ENCODE data around the gene CD48. TPM values are rescaled to one million over a fixed set of nuclear protein-coding genes. Genes with fewer than 3 reads are reported as not detected.

CD48 gene
- not detected in 2 replicates for total RNA-seq

GRCh38 chr1:160711602-160712311 is at the start of gene CD48:
TSS of gene CD48 (minus strand) at chr1:160711822. CDS start at chr1:160711763, 59 bp downstream.

GRCh38 chr1:160739098-160739511 is 27.5 kb upstream of the CD48 start, which contains the start of gene SLAMF7:
TSS of gene SLAMF7 (plus strand) at chr1:160739247. CDS start at chr1:160739302, 55 bp downstream.

GRCh38 chr1:160646711-160647328 is 64.8 kb downstream of the CD48 start, which contains the start of gene SLAMF1:
TSS of gene SLAMF1 (minus strand) at chr1:160647044. CDS start at chr1:160646945, 99 bp downstream.

Other genes starting within 250 kb of the CD48 start
- not detected in 2 replicates for gene SLAMF6, start 188.6 kb downstream of the CD48 start, total RNA-seq
- not detected in 2 replicates for gene CD84, start 132.3 kb downstream of the CD48 start, total RNA-seq
- not detected in 2 replicates for gene SLAMF1, start 64.8 kb downstream of the CD48 start, total RNA-seq
- gene SLAMF7, start 27.4 kb upstream of the CD48 start, total RNA-seq = not detected in 2 replicates
- not detected in 2 replicates for gene LY9, start 84.4 kb upstream of the CD48 start, total RNA-seq
- not detected in 2 replicates for gene CD244, start 151.1 kb upstream of the CD48 start, total RNA-seq
- not detected in 2 replicates for gene ITLN1, start 173.4 kb upstream of the CD48 start, total RNA-seq
- gene ITLN2, start 243.0 kb upstream of the CD48 start, total RNA-seq = 0.27 TPM in 1 of 2 replicates, not detected in the other

All from thoracic aorta endothelial cell (primary cell).